ENCODE results near the gene CCDC69. TPM values are rescaled to one million over a fixed set of nuclear protein-coding genes. Genes with fewer than 3 reads are reported as not detected.

Gene CCDC69
- total and polyA plus RNA-seq, 10 of the 15 experiments (the other 5 are each of a cell fraction or from before 2014, with no cell fraction given): 13.5 to 106 (median 70.1) TPM

DNA sequence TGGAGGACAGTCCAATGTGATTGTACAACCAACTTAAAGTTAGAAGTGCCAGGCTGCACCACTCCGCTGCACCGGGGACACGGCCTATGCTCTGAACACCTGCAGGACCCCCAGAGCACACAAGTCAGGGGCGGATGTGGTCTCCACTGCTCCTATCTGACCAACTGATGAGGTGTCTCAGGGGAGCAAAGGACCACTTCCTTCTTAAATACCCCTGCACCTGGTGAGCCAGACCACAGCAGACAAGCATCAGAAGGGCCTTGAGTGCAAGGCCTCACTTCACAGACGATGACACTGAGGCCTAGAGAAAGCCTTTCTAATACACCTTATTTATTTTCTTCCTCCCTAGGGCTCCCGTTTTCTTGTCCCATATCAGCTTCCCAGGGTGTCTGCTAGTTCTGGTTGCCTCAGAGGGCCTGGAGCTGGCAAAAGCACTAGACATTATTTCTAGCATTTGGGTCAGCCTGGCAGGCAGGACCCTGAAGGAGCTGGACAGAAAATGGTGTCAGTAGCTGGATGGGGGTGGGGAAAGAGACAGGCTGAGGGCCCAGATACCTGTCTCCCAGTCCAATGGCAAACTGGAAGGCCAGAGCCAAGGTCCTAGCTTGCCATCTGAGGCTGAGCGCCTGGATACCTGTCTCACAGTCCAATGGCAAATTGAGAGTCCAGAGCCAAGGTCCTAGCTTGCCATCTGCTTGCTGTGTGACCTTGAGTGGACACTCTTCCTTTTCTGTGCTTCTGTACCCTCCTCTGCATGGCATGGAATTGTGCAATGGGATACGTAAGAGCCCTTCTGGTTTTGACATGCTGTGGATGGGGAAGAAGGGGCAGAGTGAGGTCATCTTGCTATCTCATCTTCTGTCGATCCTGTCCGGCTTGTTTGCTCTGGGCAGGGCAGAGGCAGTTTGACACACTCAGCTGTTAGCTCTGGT lies 9.0 kb downstream of the CCDC69 start (continued):
- TF ChIP-seq, protein P1, sequence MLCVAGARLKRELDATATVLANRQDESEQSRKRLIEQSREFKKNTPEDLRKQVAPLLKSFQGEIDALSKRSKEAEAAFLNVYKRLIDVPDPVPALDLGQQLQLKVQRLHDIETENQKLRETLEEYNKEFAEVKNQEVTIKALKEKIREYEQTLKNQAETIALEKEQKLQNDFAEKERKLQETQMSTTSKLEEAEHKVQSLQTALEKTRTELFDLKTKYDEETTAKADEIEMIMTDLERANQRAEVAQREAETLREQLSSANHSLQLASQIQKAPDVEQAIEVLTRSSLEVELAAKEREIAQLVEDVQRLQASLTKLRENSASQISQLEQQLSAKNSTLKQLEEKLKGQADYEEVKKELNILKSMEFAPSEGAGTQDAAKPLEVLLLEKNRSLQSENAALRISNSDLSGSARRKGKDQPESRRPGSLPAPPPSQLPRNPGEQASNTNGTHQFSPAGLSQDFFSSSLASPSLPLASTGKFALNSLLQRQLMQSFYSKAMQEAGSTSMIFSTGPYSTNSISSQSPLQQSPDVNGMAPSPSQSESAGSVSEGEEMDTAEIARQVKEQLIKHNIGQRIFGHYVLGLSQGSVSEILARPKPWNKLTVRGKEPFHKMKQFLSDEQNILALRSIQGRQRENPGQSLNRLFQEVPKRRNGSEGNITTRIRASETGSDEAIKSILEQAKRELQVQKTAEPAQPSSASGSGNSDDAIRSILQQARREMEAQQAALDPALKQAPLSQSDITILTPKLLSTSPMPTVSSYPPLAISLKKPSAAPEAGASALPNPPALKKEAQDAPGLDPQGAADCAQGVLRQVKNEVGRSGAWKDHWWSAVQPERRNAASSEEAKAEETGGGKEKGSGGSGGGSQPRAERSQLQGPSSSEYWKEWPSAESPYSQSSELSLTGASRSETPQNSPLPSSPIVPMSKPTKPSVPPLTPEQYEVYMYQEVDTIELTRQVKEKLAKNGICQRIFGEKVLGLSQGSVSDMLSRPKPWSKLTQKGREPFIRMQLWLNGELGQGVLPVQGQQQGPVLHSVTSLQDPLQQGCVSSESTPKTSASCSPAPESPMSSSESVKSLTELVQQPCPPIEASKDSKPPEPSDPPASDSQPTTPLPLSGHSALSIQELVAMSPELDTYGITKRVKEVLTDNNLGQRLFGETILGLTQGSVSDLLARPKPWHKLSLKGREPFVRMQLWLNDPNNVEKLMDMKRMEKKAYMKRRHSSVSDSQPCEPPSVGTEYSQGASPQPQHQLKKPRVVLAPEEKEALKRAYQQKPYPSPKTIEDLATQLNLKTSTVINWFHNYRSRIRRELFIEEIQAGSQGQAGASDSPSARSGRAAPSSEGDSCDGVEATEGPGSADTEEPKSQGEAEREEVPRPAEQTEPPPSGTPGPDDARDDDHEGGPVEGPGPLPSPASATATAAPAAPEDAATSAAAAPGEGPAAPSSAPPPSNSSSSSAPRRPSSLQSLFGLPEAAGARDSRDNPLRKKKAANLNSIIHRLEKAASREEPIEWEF (IDR thresholded peaks at IDR 0.05; ENCODE audit: insufficient replicate concordance, low read depth, low read length): peak; percentile 63
- TF ChIP-seq EGR1 (IDR thresholded peaks at IDR 0.05; ENCODE audit: borderline replicate concordance in 1 of 2, low read depth in 2 of 2, low read length in 2 of 2): peak in 1 of 2 experiments; percentile 24; a peak in 1 of 3 replicates
- no peak for TF ChIP-seq TCF7 (IDR thresholded peaks at IDR 0.05; ENCODE audit: borderline replicate concordance)
- TF ChIP-seq IKZF2 (IDR thresholded peaks at IDR 0.05): peak; percentile 36 to 68
- TF ChIP-seq GATAD2B (conservative IDR thresholded peaks at IDR 0.05; ENCODE audit: low read depth): peak; percentile 69; the same call in 1 of the 2 replicates
- peak; percentile 65; the same call in 1 of the 2 replicates for TF ChIP-seq SIN3A (IDR thresholded peaks at IDR 0.05; ENCODE audit: low read depth, low read length)
- TF ChIP-seq KAT2A (conservative IDR thresholded peaks at IDR 0.05; ENCODE audit: control insufficient read depth, low read depth, low read length): no peak
- peak; percentile 81; the same call in 1 of the 2 replicates for TF ChIP-seq ZBED1 (IDR thresholded peaks at IDR 0.05; ENCODE audit: borderline replicate concordance)
- TF ChIP-seq, protein P2, sequence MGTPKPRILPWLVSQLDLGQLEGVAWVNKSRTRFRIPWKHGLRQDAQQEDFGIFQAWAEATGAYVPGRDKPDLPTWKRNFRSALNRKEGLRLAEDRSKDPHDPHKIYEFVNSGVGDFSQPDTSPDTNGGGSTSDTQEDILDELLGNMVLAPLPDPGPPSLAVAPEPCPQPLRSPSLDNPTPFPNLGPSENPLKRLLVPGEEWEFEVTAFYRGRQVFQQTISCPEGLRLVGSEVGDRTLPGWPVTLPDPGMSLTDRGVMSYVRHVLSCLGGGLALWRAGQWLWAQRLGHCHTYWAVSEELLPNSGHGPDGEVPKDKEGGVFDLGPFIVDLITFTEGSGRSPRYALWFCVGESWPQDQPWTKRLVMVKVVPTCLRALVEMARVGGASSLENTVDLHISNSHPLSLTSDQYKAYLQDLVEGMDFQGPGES (IDR thresholded peaks at IDR 0.05): no peak
- no peak for TF ChIP-seq CHD4 (IDR thresholded peaks at IDR 0.05)
- peak; percentile 88 for TF ChIP-seq CREM (IDR thresholded peaks at IDR 0.05; ENCODE audit: low read depth)
- no peak for TF ChIP-seq HCFC1 (IDR thresholded peaks at IDR 0.05; ENCODE audit: low read length)
- peak; percentile 43 for TF ChIP-seq LARP7 (IDR thresholded peaks at IDR 0.05)
- no peak for TF ChIP-seq ZSCAN29 (IDR thresholded peaks at IDR 0.05)
- TF ChIP-seq DPF2 (IDR thresholded peaks at IDR 0.05): peak; percentile 96
- no peak for TF ChIP-seq SREBF2 (IDR thresholded peaks at IDR 0.05; ENCODE audit: low read length)
- no peak for TF ChIP-seq SREBF1 (IDR thresholded peaks at IDR 0.05; ENCODE audit: low read length)
- 0 out of 2 replicates have a peak, but pooled peaks have one; percentile 40 for TF ChIP-seq POLR2AphosphoS2 (IDR thresholded peaks at IDR 0.05; ENCODE audit: low read depth, low read length)
- TF ChIP-seq, protein P3, sequence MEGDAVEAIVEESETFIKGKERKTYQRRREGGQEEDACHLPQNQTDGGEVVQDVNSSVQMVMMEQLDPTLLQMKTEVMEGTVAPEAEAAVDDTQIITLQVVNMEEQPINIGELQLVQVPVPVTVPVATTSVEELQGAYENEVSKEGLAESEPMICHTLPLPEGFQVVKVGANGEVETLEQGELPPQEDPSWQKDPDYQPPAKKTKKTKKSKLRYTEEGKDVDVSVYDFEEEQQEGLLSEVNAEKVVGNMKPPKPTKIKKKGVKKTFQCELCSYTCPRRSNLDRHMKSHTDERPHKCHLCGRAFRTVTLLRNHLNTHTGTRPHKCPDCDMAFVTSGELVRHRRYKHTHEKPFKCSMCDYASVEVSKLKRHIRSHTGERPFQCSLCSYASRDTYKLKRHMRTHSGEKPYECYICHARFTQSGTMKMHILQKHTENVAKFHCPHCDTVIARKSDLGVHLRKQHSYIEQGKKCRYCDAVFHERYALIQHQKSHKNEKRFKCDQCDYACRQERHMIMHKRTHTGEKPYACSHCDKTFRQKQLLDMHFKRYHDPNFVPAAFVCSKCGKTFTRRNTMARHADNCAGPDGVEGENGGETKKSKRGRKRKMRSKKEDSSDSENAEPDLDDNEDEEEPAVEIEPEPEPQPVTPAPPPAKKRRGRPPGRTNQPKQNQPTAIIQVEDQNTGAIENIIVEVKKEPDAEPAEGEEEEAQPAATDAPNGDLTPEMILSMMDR (IDR thresholded peaks at IDR 0.05 in 2 of 3, conservative IDR thresholded peaks at IDR 0.05 in 1 of 3; ENCODE audit: control insufficient read depth in 2 of 3, extremely low read depth in 1 of 3, insufficient read depth in 1 of 3, low read depth in 3 of 3, low read length in 3 of 3): no peak
- TF ChIP-seq STAT3 (IDR thresholded peaks at IDR 0.05; ENCODE audit: low read depth, low read length): no peak

Data from GM12878 (cell line).